Measurements from ENCODE around the gene ACKR4.
"Not testable (repeated sequence)": the region's sequence is repeated elsewhere in the genome, so short reads cannot be mapped to it uniquely, and the experiment has no call there.

- TF ChIP-seq EGR1 (IDR thresholded peaks at IDR 0.05; ENCODE audit: borderline replicate concordance, low read depth, low read length); CTCF (IDR thresholded peaks at IDR 0.05; ENCODE audit: control extremely low read depth in 1 of 3, insufficient read depth in 1 of 3, low read depth in 1 of 3, low read length in 3 of 3); MAX (IDR thresholded peaks at IDR 0.05); POLR2A (IDR thresholded peaks at IDR 0.05; ENCODE audit: control extremely low read depth in 1 of 2, low read depth in 2 of 2, low read length in 2 of 2); TCF12 (IDR thresholded peaks at IDR 0.05; ENCODE audit: low read depth, low read length); CEBPB (IDR thresholded peaks at IDR 0.05; ENCODE audit: low read depth, low read length); GABPA (IDR thresholded peaks at IDR 0.05; ENCODE audit: borderline replicate concordance, insufficient read depth, low read length): not testable (repeated sequence)
Observed at GRCh38 chr3:132600614-132601013, 3.5 kb downstream of the ACKR4 start.
